ENCODE data around the gene BRINP3. TPM values are rescaled to one million over a fixed set of nuclear protein-coding genes. Genes with fewer than 3 reads are reported as not detected.

BRINP3 gene
- polyA plus RNA-seq, 2 of the 4 experiments (the other 2 are of a cell fraction): not detected

DNA sequence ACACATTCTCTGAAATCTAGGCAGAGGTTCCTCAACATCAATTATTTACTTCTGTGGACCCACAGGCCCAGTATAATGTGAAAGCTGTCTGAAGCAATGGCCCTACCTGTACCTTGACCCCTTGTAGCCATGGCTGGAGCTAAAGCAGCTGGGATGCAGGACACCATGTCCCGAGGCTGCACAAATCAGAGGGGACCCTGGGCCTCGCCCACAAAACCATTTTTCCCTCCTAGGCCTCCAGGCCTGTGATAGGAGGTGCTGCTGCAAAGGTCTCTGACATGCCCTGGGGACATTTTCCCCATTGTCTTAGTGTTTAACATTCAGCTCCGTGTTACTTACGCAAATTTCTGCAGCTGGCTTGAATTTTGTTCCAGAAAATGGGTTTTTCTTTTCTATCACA lies 110.5 kb downstream of the BRINP3 start:
- ATAC-seq: no peak
- Histone ChIP-seq H3K4me3 (no peak overlapping the region), H3K27ac (no peak overlapping the region), H3K4me1 (no peaks in the 10 kb centered on the region), H3K9me3 (no peaks in the 10 kb centered on the region), H3K4me2 (no peak overlapping the region)
- DNase-seq (ENCODE audit: low read depth in 1 of 2, low spot score in 1 of 2): no peak
- WGBS (ENCODE audit: missing lambda C conversion rate): 67% methylated on average over 4 of the region's 4 CpGs
- ChIA-PET POLR2A (no interaction called here), CTCF (no interaction called here)
- FAIRE-seq: no peak
- TF ChIP-seq ZFP36 (IDR thresholded peaks at IDR 0.05; ENCODE audit: borderline replicate concordance, partially characterized antibody): peak; percentile 74
- TF ChIP-seq CHD4 (IDR thresholded peaks at IDR 0.05; ENCODE audit: borderline replicate concordance): no peak

DNA sequence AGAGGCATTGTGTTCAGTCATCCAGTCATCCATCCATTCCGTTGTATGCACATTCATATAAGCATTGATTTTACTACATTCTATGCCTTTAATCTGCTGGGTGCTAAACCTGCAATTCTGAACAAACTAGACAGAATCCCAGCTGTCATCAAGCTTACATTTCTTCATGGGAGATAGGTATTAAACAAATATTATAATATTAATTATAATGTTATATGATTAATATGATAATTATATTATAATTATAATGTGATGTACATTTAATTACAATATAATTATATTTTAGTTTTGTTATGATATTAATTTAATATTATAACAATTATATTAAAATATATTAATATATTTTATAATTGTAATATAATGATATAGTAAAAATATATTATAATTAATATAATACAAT lies 112.4 kb downstream of the BRINP3 start:
- peak; percentile 36 for FAIRE-seq
- ATAC-seq: no peak
- Histone ChIP-seq H3K27ac (no peak overlapping the region), H3K4me3 (no peak overlapping the region), H3K9me3 (no peaks in the 10 kb centered on the region), H3K4me2 (no peak overlapping the region), H3K4me1 (no peaks in the 10 kb centered on the region)
- ChIA-PET POLR2A (no interaction called here), CTCF (no interaction called here)
- no peak for DNase-seq (ENCODE audit: low read depth in 1 of 2, low spot score in 1 of 2)
- WGBS (ENCODE audit: missing lambda C conversion rate): 66% methylated on average over 1 of the region's 1 CpG
- TF ChIP-seq POLR2A (IDR thresholded peaks at IDR 0.05; ENCODE audit: low read length) (no peak), RNF2 (IDR thresholded peaks at IDR 0.05; ENCODE audit: borderline replicate concordance, low read depth) (no peak), CBX2 (IDR thresholded peaks at IDR 0.05; ENCODE audit: borderline replicate concordance, low read depth) (no peak), ZNF302 (CRISPR knock-in tag; IDR thresholded peaks at IDR 0.05) (no peak), FOSL2 (IDR thresholded peaks at IDR 0.05) (no peak), FOSL2 (CRISPR knock-in tag; IDR thresholded peaks at IDR 0.05) (no peak)
- TF ChIP-seq, protein P1, sequence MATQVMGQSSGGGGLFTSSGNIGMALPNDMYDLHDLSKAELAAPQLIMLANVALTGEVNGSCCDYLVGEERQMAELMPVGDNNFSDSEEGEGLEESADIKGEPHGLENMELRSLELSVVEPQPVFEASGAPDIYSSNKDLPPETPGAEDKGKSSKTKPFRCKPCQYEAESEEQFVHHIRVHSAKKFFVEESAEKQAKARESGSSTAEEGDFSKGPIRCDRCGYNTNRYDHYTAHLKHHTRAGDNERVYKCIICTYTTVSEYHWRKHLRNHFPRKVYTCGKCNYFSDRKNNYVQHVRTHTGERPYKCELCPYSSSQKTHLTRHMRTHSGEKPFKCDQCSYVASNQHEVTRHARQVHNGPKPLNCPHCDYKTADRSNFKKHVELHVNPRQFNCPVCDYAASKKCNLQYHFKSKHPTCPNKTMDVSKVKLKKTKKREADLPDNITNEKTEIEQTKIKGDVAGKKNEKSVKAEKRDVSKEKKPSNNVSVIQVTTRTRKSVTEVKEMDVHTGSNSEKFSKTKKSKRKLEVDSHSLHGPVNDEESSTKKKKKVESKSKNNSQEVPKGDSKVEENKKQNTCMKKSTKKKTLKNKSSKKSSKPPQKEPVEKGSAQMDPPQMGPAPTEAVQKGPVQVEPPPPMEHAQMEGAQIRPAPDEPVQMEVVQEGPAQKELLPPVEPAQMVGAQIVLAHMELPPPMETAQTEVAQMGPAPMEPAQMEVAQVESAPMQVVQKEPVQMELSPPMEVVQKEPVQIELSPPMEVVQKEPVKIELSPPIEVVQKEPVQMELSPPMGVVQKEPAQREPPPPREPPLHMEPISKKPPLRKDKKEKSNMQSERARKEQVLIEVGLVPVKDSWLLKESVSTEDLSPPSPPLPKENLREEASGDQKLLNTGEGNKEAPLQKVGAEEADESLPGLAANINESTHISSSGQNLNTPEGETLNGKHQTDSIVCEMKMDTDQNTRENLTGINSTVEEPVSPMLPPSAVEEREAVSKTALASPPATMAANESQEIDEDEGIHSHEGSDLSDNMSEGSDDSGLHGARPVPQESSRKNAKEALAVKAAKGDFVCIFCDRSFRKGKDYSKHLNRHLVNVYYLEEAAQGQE (IDR thresholded peaks at IDR 0.05): no peak

DNA sequence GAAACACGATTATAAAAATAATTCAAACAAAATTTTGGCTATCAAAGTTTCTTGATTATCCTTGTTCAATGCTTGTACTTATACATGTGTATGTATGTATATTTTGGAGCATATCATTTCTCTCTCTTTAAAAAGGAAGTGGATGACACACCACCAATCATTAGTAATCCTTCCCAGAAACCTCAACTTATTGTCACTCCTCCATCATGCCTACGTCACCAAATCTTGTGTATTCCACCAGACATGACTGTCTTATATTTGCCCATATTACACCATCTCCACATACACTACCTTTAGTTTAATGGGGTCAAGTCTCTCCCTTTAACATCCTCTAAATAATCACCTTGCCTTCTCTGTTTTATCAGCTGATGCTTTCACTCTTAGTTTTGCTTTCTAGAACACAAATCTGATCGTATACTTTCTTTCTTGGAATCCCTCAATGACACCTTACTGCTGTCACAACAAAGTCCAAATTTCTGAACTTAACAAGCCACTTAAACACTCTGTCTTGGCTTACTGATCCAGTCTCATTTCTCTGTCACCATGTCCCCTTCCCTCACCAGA lies 124.0 kb downstream of the BRINP3 start:
- H3K27ac ChIP-seq: no peak overlapping the region
- no peaks in the 10 kb centered on the region for H3K4me1 ChIP-seq
- CTCF ChIA-PET: no interaction called here
- POLR2A ChIA-PET: no interaction called here
- no peaks in the 10 kb centered on the region for H3K9me3 ChIP-seq
- no peak for DNase-seq (ENCODE audit: low read depth in 1 of 2, low spot score in 1 of 2)
- no peak for FAIRE-seq
- H3K4me3 ChIP-seq: no peak overlapping the region
- H3K4me2 ChIP-seq: peak overlapping the region; percentile 22; the same call in 1 of the 3 replicates
- TF ChIP-seq CBX2 (IDR thresholded peaks at IDR 0.05; ENCODE audit: borderline replicate concordance, low read depth): no peak
- 21% methylated on average over 3 of the region's 3 CpGs for WGBS (ENCODE audit: missing lambda C conversion rate)
- no peak for ATAC-seq

DNA sequence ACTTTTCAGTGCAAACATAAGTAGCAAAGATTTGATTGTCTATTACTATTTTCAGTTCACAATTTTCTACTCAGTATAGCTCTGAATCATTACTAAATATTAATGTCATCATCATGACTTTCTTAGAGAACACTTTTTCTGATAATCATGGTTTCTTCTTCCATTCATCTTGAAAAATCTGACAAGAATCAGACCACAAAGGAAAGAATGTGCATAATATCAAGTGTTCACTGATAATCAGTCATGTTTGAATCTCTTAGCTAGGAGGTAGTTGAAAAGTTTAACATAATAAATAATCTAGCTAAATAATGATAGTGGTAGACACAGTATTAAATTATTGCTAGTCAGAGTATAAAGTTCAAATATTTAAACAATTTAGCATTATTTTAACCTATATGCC lies 133.2 kb downstream of the BRINP3 start:
- Histone ChIP-seq H3K27ac (no peak overlapping the region), H3K4me2 (no peak overlapping the region), H3K9me3 (no peaks in the 10 kb centered on the region), H3K4me1 (no peaks in the 10 kb centered on the region), H3K4me3 (no peak overlapping the region)
- TF ChIP-seq, protein P2, sequence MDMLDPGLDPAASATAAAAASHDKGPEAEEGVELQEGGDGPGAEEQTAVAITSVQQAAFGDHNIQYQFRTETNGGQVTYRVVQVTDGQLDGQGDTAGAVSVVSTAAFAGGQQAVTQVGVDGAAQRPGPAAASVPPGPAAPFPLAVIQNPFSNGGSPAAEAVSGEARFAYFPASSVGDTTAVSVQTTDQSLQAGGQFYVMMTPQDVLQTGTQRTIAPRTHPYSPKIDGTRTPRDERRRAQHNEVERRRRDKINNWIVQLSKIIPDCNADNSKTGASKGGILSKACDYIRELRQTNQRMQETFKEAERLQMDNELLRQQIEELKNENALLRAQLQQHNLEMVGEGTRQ (IDR thresholded peaks at IDR 0.05): no peak
- TF ChIP-seq, protein P3, sequence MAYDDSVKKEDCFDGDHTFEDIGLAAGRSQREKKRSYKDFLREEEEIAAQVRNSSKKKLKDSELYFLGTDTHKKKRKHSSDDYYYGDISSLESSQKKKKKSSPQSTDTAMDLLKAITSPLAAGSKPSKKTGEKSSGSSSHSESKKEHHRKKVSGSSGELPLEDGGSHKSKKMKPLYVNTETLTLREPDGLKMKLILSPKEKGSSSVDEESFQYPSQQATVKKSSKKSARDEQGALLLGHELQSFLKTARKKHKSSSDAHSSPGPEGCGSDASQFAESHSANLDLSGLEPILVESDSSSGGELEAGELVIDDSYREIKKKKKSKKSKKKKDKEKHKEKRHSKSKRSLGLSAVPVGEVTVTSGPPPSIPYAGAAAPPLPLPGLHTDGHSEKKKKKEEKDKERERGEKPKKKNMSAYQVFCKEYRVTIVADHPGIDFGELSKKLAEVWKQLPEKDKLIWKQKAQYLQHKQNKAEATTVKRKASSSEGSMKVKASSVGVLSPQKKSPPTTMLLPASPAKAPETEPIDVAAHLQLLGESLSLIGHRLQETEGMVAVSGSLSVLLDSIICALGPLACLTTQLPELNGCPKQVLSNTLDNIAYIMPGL (CRISPR knock-in tag; IDR thresholded peaks at IDR 0.05; ENCODE audit: borderline replicate concordance): no peak
- TF ChIP-seq FOSL2 (IDR thresholded peaks at IDR 0.05) (no peak), FOSL2 (CRISPR knock-in tag; IDR thresholded peaks at IDR 0.05) (no peak), POLR2AphosphoS2 (conservative IDR thresholded peaks at IDR 0.05; ENCODE audit: low read length) (no peak), CBX8 (IDR thresholded peaks at IDR 0.05) (no peak), NR3C1 (IDR thresholded peaks at IDR 0.05) (no peak), HOXB5 (CRISPR knock-in tag; IDR thresholded peaks at IDR 0.05) (no peak), SREBF2 (IDR thresholded peaks at IDR 0.05) (no peak), EP300 (IDR thresholded peaks at IDR 0.05) (no peak), CEBPB (IDR thresholded peaks at IDR 0.05) (no peak), SMC3 (IDR thresholded peaks at IDR 0.05) (no peak)
- TF ChIP-seq, protein P4, sequence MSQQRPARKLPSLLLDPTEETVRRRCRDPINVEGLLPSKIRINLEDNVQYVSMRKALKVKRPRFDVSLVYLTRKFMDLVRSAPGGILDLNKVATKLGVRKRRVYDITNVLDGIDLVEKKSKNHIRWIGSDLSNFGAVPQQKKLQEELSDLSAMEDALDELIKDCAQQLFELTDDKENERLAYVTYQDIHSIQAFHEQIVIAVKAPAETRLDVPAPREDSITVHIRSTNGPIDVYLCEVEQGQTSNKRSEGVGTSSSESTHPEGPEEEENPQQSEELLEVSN (IDR thresholded peaks at IDR 0.05; ENCODE audit: borderline replicate concordance, low read depth): no peak
- TF ChIP-seq, protein P5, sequence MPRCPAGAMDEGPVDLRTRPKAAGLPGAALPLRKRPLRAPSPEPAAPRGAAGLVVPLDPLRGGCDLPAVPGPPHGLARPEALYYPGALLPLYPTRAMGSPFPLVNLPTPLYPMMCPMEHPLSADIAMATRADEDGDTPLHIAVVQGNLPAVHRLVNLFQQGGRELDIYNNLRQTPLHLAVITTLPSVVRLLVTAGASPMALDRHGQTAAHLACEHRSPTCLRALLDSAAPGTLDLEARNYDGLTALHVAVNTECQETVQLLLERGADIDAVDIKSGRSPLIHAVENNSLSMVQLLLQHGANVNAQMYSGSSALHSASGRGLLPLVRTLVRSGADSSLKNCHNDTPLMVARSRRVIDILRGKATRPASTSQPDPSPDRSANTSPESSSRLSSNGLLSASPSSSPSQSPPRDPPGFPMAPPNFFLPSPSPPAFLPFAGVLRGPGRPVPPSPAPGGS (IDR thresholded peaks at IDR 0.05): no peak
- no peak for FAIRE-seq
- ChIA-PET POLR2A (no interaction called here), CTCF (interaction anchor here (1.2 kb wide), 1 partner anchor 25 kb away, joined by 3 read pairs; no protein-coding TSS in a partner anchor)
- no peak for DNase-seq (ENCODE audit: low read depth in 1 of 2, low spot score in 1 of 2)
- ATAC-seq: no peak
